SU-DHL-6 (cell line): ENCODE measurements around the gene ERC1.
"Not testable (repeated sequence)": the region's sequence is repeated elsewhere in the genome, so short reads cannot be mapped to it uniquely, and the experiment has no call there.

ENCODE experiments used
- H2AFZ ChIP-seq: fragments of 200-600 bp; sonication (generic); 2 replicates; pipeline ENCODE4 v1.6.1; 2014; ENCODE audit warnings: low read depth, mild to moderate bottlenecking, moderate library complexity, mixed read lengths, antibody characterized with exemption, low read length; ENCODE audit not compliant: severe bottlenecking
- H3F3A ChIP-seq: fragments of 200-600 bp; shearing (Covaris generic); 2 replicates; pipeline ENCODE4 v1.6.0; 2016; ENCODE audit warnings: antibody characterized with exemption, mild to moderate bottlenecking; ENCODE audit not compliant: insufficient read depth
- H3K27ac ChIP-seq: fragments of 200-600 bp; sonication (generic); 2 replicates; pipeline ENCODE4 v1.5.1; 2016; ENCODE audit warnings: low read depth, mild to moderate bottlenecking, low read length, moderate library complexity, mixed read lengths
- H3K27me3 ChIP-seq: fragments of 200-600 bp; sonication (generic), shearing (Covaris generic); 2 replicates; pipeline ENCODE4 v1.6.0; 2014; ENCODE audit warnings: mild to moderate bottlenecking, low read length
- H3K36me3 ChIP-seq: fragments of 200-600 bp; sonication (generic); 2 replicates; pipeline ENCODE4 v1.6.1; 2014; ENCODE audit warnings: mild to moderate bottlenecking, low read length, mixed read lengths
- H3K4me2 ChIP-seq: fragments of 300-600, 200-600 bp; shearing (Covaris generic), sonication (generic); 2 replicates; pipeline ENCODE4 v1.6.0; 2014; ENCODE audit warnings: low read length, low read depth, mild to moderate bottlenecking; ENCODE audit not compliant: poor library complexity, severe bottlenecking
- H3K4me3 ChIP-seq: fragments of 200-600 bp; sonication (generic); 2 replicates; pipeline ENCODE4 v1.5.1; 2014; ENCODE audit warnings: antibody characterized with exemption, low read length, mild to moderate bottlenecking, mixed read lengths; ENCODE audit not compliant: insufficient read depth, poor library complexity, severe bottlenecking
- H3K79me2 ChIP-seq: fragments of 200-600 bp; sonication (generic); 2 replicates; pipeline ENCODE4 v1.6.1; 2014; ENCODE audit warnings: mild to moderate bottlenecking, low read length, moderate library complexity; ENCODE audit not compliant: insufficient read depth
- H3K9ac ChIP-seq: fragments of 200-600 bp; sonication (generic); 2 replicates; pipeline ENCODE4 v1.7.0; 2014; ENCODE audit warnings: mild to moderate bottlenecking, low read length
- H3K9me2 ChIP-seq: fragments of 200-600 bp; sonication (generic); replicated peaks from 2 replicates; pipeline ENCODE4 v1.6.1; 2014; ENCODE audit warnings: low read length; ENCODE audit not compliant: insufficient read depth
- H3K9me3 ChIP-seq: fragments of 200-600 bp; sonication (generic); 2 replicates; pipeline ENCODE4 v1.6.1; 2014; ENCODE audit warnings: low read length, mixed read lengths; ENCODE audit not compliant: insufficient read depth
- H4K20me1 ChIP-seq: fragments of 200-600 bp; sonication (generic); 2 replicates; pipeline ENCODE4 v1.6.1; 2014; ENCODE audit warnings: low read depth, mild to moderate bottlenecking, antibody characterized with exemption, low read length, moderate library complexity, mixed read lengths
- EZH2phosphoT487 ChIP-seq: fragments of 200-600 bp; sonication (generic), shearing (Covaris generic); conservative IDR thresholded peaks from 2 replicates; pipeline ENCODE4 v1.6.1; 2018; ENCODE audit warnings: mild to moderate bottlenecking, antibody characterized with exemption, low read length, moderate library complexity, mixed read lengths
- TF ChIP-seq, protein P1 (sequence below): fragments of 200-600 bp; sonication (generic); IDR thresholded peaks from one replicate; pipeline ENCODE4 v1.5.1; 2017; ENCODE audit warnings: antibody characterized with exemption, mild to moderate bottlenecking, low read length, moderate library complexity; ENCODE audit not compliant: insufficient read depth, poor library complexity, severe bottlenecking

Gene ERC1

DNA sequence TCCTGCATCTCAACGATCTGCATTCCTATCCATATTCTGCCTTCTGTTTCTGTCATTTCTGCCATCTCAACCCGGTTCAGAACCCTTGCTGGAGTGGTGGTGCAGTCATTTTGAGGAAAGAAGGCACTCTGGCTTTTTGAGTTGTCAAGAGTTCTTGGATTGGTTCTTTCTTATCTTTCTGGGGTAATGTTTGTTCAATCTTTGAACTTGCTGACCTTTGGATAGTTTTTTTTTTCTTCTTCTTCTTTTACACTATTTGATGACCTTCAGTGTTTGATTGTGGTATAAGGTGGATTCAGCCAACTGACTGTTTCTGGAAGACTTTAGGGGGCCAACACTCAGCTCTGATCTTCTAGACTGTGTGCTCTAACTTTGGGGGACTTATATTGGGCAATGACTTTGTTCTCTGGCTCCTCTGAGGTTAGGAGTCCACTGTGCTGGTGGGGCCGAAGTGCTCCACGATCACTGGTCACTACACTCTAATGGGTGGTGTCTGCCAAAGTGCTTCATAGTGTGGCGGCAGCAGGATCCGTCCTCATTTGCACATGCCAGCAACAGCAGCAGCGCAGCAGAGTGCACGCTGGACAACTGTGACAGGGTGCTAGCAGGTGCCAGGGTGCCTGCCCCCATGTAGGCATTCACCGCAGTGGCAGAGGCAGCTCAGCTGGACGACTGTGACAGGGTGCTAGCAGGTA is 347.6 kb downstream of the ERC1 start:
- Histone ChIP-seq H3K27ac (no peak overlapping the region), H3K4me3 (no peak overlapping the region), H3F3A (no peaks in the 10 kb centered on the region), H3K9ac (no peak overlapping the region), H2AFZ (no peak overlapping the region), H3K9me2 (no peaks in the 10 kb centered on the region), H3K79me2 (0 out of 2 replicates have a peak, but pooled peaks cover 4% of the 10 kb centered on the region), H4K20me1 (no peaks in the 10 kb centered on the region), H3K9me3 (no peaks in the 10 kb centered on the region), H3K36me3 (no peaks in the 10 kb centered on the region), H3K4me2 (no peak overlapping the region), H3K27me3 (no peaks in the 10 kb centered on the region)
- TF ChIP-seq EZH2phosphoT487: no peak
- TF ChIP-seq, protein P1, sequence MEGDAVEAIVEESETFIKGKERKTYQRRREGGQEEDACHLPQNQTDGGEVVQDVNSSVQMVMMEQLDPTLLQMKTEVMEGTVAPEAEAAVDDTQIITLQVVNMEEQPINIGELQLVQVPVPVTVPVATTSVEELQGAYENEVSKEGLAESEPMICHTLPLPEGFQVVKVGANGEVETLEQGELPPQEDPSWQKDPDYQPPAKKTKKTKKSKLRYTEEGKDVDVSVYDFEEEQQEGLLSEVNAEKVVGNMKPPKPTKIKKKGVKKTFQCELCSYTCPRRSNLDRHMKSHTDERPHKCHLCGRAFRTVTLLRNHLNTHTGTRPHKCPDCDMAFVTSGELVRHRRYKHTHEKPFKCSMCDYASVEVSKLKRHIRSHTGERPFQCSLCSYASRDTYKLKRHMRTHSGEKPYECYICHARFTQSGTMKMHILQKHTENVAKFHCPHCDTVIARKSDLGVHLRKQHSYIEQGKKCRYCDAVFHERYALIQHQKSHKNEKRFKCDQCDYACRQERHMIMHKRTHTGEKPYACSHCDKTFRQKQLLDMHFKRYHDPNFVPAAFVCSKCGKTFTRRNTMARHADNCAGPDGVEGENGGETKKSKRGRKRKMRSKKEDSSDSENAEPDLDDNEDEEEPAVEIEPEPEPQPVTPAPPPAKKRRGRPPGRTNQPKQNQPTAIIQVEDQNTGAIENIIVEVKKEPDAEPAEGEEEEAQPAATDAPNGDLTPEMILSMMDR: no peak

DNA sequence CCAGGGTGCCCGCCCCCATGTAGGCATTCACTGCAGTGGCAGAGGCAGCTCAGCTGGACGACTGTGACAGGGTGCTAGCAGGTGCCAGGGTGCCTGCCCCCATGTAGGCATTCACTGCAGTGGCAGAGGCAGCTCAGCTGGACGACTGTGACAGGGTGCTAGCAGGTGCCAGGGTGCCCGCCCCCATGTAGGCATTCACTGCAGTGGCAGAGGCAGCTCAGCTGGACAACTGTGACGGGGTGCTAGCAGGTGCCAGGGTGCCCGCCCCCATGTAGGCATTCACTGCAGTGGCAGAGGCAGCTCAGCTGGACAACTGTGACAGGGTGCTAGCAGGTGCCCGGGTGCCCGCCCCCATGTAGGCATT is 348.1 kb downstream of the ERC1 start:
- not testable (repeated sequence) for H3K4me3 ChIP-seq, H3K4me2 ChIP-seq, H3K36me3 ChIP-seq

DNA sequence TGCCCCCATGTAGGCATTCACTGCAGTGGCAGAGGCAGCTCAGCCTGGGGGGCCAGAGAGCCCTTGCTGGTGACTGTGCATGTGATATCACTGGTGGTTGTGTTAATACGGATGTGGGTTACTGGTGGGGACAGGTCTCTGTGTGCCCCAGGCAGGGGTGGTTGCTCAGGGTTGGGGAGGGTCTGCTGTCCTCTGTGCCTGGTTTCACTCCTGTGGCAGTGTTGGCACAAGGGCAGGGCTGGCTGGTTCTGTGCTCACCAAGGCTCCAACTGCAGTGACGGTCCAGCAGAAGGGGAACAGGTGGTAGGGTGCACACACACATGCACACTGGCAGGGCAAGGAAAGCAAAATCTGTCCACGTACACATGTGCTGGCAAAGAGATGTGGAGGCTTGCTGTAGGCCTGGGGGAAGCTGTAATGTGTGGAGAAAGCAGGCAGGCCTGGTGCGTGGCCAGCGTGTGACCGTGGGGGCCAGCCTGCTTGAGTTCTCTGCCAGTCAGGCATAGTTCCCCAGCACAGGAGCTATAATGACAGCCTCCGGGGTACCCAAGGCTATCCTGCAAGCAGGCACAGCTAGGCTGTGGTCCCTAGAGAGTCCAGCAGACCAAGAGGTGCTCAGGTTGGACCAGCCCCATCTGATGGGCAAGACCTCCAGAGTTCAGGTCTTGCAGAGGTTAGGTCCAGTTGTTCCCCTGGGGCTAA is 348.7 kb downstream of the ERC1 start:
- no peaks in the 10 kb centered on the region for H3K36me3 ChIP-seq

More for the DNA sequence above, 348.1 kb downstream of the ERC1 start:
- H3K27me3 ChIP-seq, H3K9ac ChIP-seq, H3K9me3 ChIP-seq, H3K79me2 ChIP-seq, H3F3A ChIP-seq, H3K27ac ChIP-seq, H3K9me2 ChIP-seq, H2AFZ ChIP-seq, H4K20me1 ChIP-seq: not testable (repeated sequence)

DNA sequence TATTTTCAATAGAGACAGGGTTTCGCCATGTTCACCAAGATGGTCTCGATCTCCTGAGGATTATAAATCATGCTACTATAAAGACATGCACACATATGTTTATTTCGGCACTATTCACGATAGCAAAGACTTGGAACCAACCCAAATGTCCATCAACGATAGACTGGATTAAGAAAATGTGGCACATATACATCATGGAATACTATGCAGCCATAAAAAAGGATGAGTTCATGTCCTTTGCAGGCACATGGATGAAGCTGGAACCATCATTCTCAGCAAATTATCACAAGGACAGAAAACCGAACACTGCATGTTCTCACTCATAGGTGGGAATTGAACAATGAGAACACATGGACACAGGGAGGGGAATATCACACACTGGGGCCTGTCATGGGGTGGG is 350.2 kb downstream of the ERC1 start:
- not testable (repeated sequence) for H3K79me2 ChIP-seq, H4K20me1 ChIP-seq, H3K9ac ChIP-seq, H3F3A ChIP-seq, H3K4me2 ChIP-seq, H3K27me3 ChIP-seq, H3K9me3 ChIP-seq, H2AFZ ChIP-seq, H3K27ac ChIP-seq, H3K4me3 ChIP-seq, H3K36me3 ChIP-seq, H3K9me2 ChIP-seq

More for the DNA sequence above, 348.7 kb downstream of the ERC1 start:
- H3K9ac ChIP-seq: no peak overlapping the region
- no peaks in the 10 kb centered on the region for H3K27me3 ChIP-seq
- TF ChIP-seq, protein P1: no peak
- no peak for TF ChIP-seq EZH2phosphoT487
- no peaks in the 10 kb centered on the region for H3K9me3 ChIP-seq
- no peak overlapping the region for H3K27ac ChIP-seq
- 0 out of 2 replicates have a peak, but pooled peaks cover 4% of the 10 kb centered on the region for H3K79me2 ChIP-seq
- no peaks in the 10 kb centered on the region for H4K20me1 ChIP-seq
- no peaks in the 10 kb centered on the region for H3F3A ChIP-seq
- H2AFZ ChIP-seq: no peak overlapping the region
- H3K4me3 ChIP-seq: no peak overlapping the region
- no peaks in the 10 kb centered on the region for H3K9me2 ChIP-seq
- no peak overlapping the region for H3K4me2 ChIP-seq
